Measurements from ENCODE around the gene RFX2. TPM values are rescaled to one million over a fixed set of nuclear protein-coding genes. Genes with fewer than 3 reads are reported as not detected.

The RFX2 gene
- total RNA-seq, 1 experiment from 2014 or later = 3.7 TPM

GRCh38 chr19:6088602-6089049 is 21.7 kb downstream of the RFX2 start:
- Histone ChIP-seq H3K23ac (ENCODE audit: insufficient read length, low read depth, low read length) (no peak overlapping the region), H4K8ac (replicated peaks; ENCODE audit: insufficient read length, low read depth, low read length) (no peak overlapping the region), H3K4me2 (ENCODE audit: insufficient read depth, insufficient read length, low read length) (no peak overlapping the region), H3K79me2 (ENCODE audit: insufficient read depth, low read length) (no peaks in the 10 kb centered on the region), H2BK20ac (ENCODE audit: low read depth, low read length, poor library complexity, severe bottlenecking) (no peak overlapping the region), H3K79me1 (ENCODE audit: insufficient read depth, low read depth, low read length, poor library complexity, severe bottlenecking) (no peaks in the 10 kb centered on the region), H2AFZ (ENCODE audit: low read length) (no peak overlapping the region), H3K14ac (ENCODE audit: insufficient read depth, low read length) (no peak overlapping the region), H3K23me2 (ENCODE audit: insufficient read length, low read depth, low read length, poor library complexity, severe bottlenecking) (no peaks in the 10 kb centered on the region), H3T11ph (ENCODE audit: low read length) (no peak overlapping the region), H2BK12ac (ENCODE audit: insufficient read length, low read depth, low read length) (no peak overlapping the region), H2BK15ac (ENCODE audit: low read depth, low read length) (no peak overlapping the region), H2BK120ac (ENCODE audit: low read depth, low read length, poor library complexity, severe bottlenecking) (no peak overlapping the region), H3K4me1 (ENCODE audit: insufficient read depth, low read length) (no peaks in the 10 kb centered on the region; the same call in 1 of the 2 replicates), H3K27me3 (ENCODE audit: insufficient read depth, low read length) (no peaks in the 10 kb centered on the region; the same call in 1 of the 2 replicates), H3K27ac (ENCODE audit: insufficient read length, low read depth, low read length) (no peak overlapping the region), H3K56ac (ENCODE audit: insufficient read length, low read depth, low read length) (no peak overlapping the region), H3K4ac (ENCODE audit: low read depth, low read length) (no peak overlapping the region), H4K5ac (ENCODE audit: insufficient read length, low read depth, low read length) (no peak overlapping the region), H3K18ac (ENCODE audit: insufficient read length, low read depth, low read length) (no peak overlapping the region), H3K9me3 (ENCODE audit: control insufficient read depth, low read depth, low read length) (no peaks in the 10 kb centered on the region), H3K9ac (ENCODE audit: extremely low read depth, insufficient read length, low read length) (no peak overlapping the region), H4K91ac (ENCODE audit: insufficient read length, low read depth, low read length) (no peak overlapping the region), H2AK5ac (ENCODE audit: insufficient read length, low read length) (no peak overlapping the region), H2BK5ac (ENCODE audit: insufficient read length, low read length) (no peak overlapping the region), H4K20me1 (ENCODE audit: control insufficient read depth, insufficient read depth, insufficient read length) (no peaks in the 10 kb centered on the region)
- no CpG with 5 or more reads among the region's 3 CpGs for WGBS (ENCODE audit: extremely low coverage, insufficient read length, low lambda C conversion rate)
- H3K36me3 Mint-ChIP-seq (ENCODE audit: insufficient read depth in 1 of 3, low read depth in 3 of 3) = no peaks in the 10 kb centered on the region
- H3K27me3 Mint-ChIP-seq (ENCODE audit: low read depth) = peaks cover 59% of the 10 kb centered on the region
- no peak overlapping the region for H3K4me3 Mint-ChIP-seq
- peaks cover 28 to 32% of the 10 kb centered on the region in 2 experiments for H3K4me1 Mint-ChIP-seq
- TF ChIP-seq CTCF (conservative IDR thresholded peaks at IDR 0.05) = no peak
- no peak for DNase-seq
- H3K9me3 Mint-ChIP-seq = no peaks in the 10 kb centered on the region
- no peak overlapping the region for H3K27ac Mint-ChIP-seq
